Heart left ventricle (tissue), 16 donors: ENCODE measurements around the gene CSTPP1. TPM values are rescaled to one million over a fixed set of nuclear protein-coding genes. Genes with fewer than 3 reads are reported as not detected.

Source experiments
- ATAC-seq, 4 donors: fragments of 200-7000 bp; cut with Tn5 transposase; one replicate each; pipeline ENCODE4 v1.9.1; 2020 to 2022; ENCODE audit warnings: moderate library complexity in 4 of 4, mild to moderate bottlenecking in 3 of 4, moderate number of reproducible peaks in 1 of 4
- DNase-seq, 5 donors: peaks; one replicate each; pipeline ENCODE4 v3.0.0-alpha.2; 2020
- H3K27ac ChIP-seq, 12 donors: fragments of 200-600 bp; sonication (generic) in 4 of 12; one replicate each; pipeline versions ENCODE4 v1.5.0 to v1.8.0; 2016 to 2022; ENCODE audit warnings: mild to moderate bottlenecking in 2 of 12
- H3K27me3 ChIP-seq, 9 donors: fragments of 200-600 bp; sonication (generic) in 2 of 9; one replicate each; pipeline versions ENCODE4 v1.5.1 to v1.8.0; 2016 to 2022; ENCODE audit warnings: mild to moderate bottlenecking in 3 of 9
- H3K36me3 ChIP-seq, 9 donors: fragments of 200-600 bp; sonication (generic) in 2 of 9; one replicate each; pipeline versions ENCODE4 v1.5.0 to v1.8.0; 2018 to 2022; ENCODE audit warnings: mild to moderate bottlenecking in 2 of 9
- H3K4me1 ChIP-seq, 12 donors: fragments of 200-600 bp; sonication (generic) in 4 of 12; one replicate each; pipeline versions ENCODE4 v1.5.0 to v1.8.0; 2016 to 2022; ENCODE audit warnings: mild to moderate bottlenecking in 3 of 12
- H3K4me3 ChIP-seq, 12 donors: fragments of 200-600 bp; sonication (generic) in 4 of 12; one replicate each; pipeline versions ENCODE4 v1.5.0 to v1.8.0; 2017 to 2022; ENCODE audit warnings: mild to moderate bottlenecking in 9 of 12, moderate library complexity in 4 of 12
- H3K9me3 ChIP-seq, 12 donors: fragments of 200-600 bp; sonication (generic) in 4 of 12; one replicate each; pipeline versions ENCODE4 v1.5.0 to v1.8.0; 2016 to 2022; ENCODE audit warnings: mild to moderate bottlenecking in 1 of 12
- POLR2A ChIP-seq, 2 donors: fragments of 450-650 bp; IDR thresholded peaks; one replicate each; pipeline ENCODE4 v1.6.1; 2017; ENCODE audit warnings: antibody characterized with exemption in 2 of 2, mild to moderate bottlenecking in 2 of 2, moderate library complexity in 2 of 2
- WGBS, 4 donors: extraction: QIAGEN DNeasy Blood & Tissue Kit in 2 of 4; methylation state at CpG; one replicate each; pipeline versions ENCODE4 v1.1.5 to v1.1.7; 2013 to 2018; 5-methylcytosine and 5-hydroxymethylcytosine counted together
- intact Hi-C, 10 donors: fragments of 100-400 bp; cut with DNase I; formaldehyde crosslinking; loops; one replicate each; pipeline versions ENCODE4 v1.11.1 to v1.14.2; 2022
- polyA plus RNA-seq, 2 donors: library from polyadenylated mRNA; stranded (reverse); fragments of 200-250 nt; gene quantifications; one replicate each; pipeline ENCODE4 v1.2.3, GENCODE V29; 2013
- total RNA-seq, 9 donors: library from RNA; depleted of rRNA in 2 of 9; stranded (reverse); fragments of >200 nt in 2 of 9; fragmentation: NEBNext Ultra II Directional in 3 of 9; extraction: Animal tissue kit (Norgen Biotek cat#: 25700) in 3 of 9; gene quantifications; one replicate each; pipeline versions ENCODE4 v1.1.0 to v1.2.4, GENCODE V29; 2016 to 2023
- TF ChIP-seq, protein P1 (sequence below), 12 donors: fragments of 200-600 bp; sonication (generic) in 4 of 12; IDR thresholded peaks; one replicate each; pipeline versions ENCODE4 v1.5.0 to v1.8.0; 2018 to 2022; ENCODE audit warnings: antibody characterized with exemption in 12 of 12, mild to moderate bottlenecking in 5 of 12
- donor health status: ischemic (EF 13 %, LVEDD 7.1; RV severe dilation, severe dysfunction).
- donor health status: healthy with polysubstance abuse.
- donor health status: DM: no; HTN: yes; CAD: no.
- donor health status: DM: no; HTN: no; CAD: no.
- donor health status: ischemic (EF 25% LVEDD 6.9; RV normal size, moderate dysfunction).
- donor health status: ischemic (EF 25% LVEDD 5.7; RV mildly dilated, moderate dysfunction).
- donor health status: healthy.
- donor health status: DM: yes; HTN: yes; CAD: no.
- donor health status: ischemic (EF 35%, LVEDD 5.7; RV mildly dilated, moderate dysfunction).
- donor health status: nonischemic (EF 11% LVEDD 7.7; RV severe dilation, severe dysfunction).
- donor health status: DM: yes; HTN: yes; CAD: no.
- donor health status: PGD.
- donor health status: ischemic (EF 29% LVEDD 5.4; RV normal size, mild dysfunction).
- donor health status: nonischemic (EF 23%, LVEDD 6.1; RV moderate dilation, normal function).

CSTPP1 gene
- total and polyA plus RNA-seq, 11 donors, result 9.9 to 33.4 (median 14.7) TPM

DNA sequence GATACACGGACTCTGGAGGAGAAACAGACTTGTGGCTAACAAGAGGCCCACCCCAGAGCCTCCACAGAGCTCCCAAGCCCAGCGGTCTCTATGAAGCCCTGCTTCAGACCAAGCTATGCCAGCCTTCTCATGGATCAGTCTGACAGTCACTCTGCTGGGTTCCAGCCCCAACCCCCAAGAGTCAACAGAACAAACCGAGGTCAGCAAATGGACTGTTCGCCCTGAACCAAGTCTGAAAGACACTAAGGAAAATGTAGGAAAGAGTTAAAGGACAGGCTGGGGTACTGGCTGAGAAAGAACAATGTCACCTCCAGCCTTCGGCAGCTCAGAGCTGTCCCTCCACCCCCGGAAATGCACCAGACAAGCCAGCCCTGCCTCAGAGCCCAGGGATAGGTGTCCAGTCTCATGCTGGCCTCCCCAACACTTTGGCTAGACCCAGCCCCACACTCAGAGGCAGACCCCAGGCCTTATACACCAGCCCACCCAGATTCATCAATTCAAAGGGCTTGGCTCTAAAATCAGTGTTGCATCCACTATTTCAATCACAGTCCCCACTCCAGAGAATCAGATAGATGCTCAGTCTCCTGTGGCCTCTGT, 236.3 kb downstream of the CSTPP1 start:
- DNase-seq, result no peak
- 54 to 60% (median 56%) methylated on average over 5 to 6 of the region's 6 CpGs for WGBS, 4 donors
- intact Hi-C loops, result loop anchor here in 2 of 10 donors (10.0 kb wide), 2 partner anchors 102 to 252 kb away; partner anchors contain the start of genes MADD (in 1 of the 2) and PSMC3 (in 1 of the 2)

DNA sequence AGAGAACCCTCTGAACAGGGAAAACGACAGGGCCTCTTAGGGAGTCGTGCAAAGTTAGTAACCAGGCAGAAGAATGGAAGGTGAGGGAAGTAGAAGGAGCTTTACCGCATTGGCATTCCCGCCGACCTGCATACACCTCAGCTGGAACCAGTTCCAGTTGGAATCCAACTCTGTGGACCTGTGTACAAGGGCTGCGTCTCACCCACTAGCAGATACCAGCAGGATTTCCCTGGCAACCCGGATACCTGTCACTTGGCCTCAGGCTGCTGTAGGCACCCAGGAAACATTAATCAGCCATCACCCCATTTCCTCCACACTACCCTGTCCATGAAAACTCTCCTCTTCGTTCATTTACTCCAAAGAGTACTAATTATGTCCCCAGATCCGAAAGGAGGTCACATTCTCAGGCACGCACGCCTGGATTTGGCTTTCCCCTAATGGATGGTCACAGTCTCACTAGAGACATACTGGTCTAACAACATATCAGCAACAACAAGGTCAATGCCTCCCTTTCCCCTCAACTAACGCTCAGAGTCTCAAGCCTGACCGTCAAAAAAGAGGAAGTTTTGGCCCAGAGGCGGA, 239.3 kb downstream of the CSTPP1 start:
- DNase-seq (no peak), ATAC-seq (no peak)
- WGBS, 4 donors, result 24 to 34% (median 30%) methylated on average over 13 to 14 of the region's 14 CpGs
- intact Hi-C loops, result loop anchor here in 9 of 10 donors (2.0 to 10.0 kb wide), 11 partner anchors 36 to 249 kb away; partner anchors contain the start of genes NR1H3 (in 5 of the 9), DDB2 (in 2 of the 9), MADD (in 2 of the 9) and MYBPC3 (in 1 of the 9)
- Histone ChIP-seq H3K27me3 (no peaks in the 10 kb centered on the region), H3K4me3 (peak overlapping the region; percentile 67 to 100 (median 94)), H3K4me1 (peaks cover 11 to 85% (median 56%) of the 10 kb centered on the region in 12 donors), H3K36me3 (peaks cover 0 to 73% (median 65%) of the 10 kb centered on the region in 9 donors), H3K27ac (peak overlapping the region; percentile 92 to 100 (median 97)), H3K9me3 (no peaks in the 10 kb centered on the region)
- TF ChIP-seq, protein P1, sequence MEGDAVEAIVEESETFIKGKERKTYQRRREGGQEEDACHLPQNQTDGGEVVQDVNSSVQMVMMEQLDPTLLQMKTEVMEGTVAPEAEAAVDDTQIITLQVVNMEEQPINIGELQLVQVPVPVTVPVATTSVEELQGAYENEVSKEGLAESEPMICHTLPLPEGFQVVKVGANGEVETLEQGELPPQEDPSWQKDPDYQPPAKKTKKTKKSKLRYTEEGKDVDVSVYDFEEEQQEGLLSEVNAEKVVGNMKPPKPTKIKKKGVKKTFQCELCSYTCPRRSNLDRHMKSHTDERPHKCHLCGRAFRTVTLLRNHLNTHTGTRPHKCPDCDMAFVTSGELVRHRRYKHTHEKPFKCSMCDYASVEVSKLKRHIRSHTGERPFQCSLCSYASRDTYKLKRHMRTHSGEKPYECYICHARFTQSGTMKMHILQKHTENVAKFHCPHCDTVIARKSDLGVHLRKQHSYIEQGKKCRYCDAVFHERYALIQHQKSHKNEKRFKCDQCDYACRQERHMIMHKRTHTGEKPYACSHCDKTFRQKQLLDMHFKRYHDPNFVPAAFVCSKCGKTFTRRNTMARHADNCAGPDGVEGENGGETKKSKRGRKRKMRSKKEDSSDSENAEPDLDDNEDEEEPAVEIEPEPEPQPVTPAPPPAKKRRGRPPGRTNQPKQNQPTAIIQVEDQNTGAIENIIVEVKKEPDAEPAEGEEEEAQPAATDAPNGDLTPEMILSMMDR (IDR thresholded peaks at IDR 0.05), result no peak
- TF ChIP-seq POLR2A (IDR thresholded peaks at IDR 0.05), result no peak

More for the DNA sequence above, 236.3 kb downstream of the CSTPP1 start:
- Histone ChIP-seq H3K4me3 (no peak overlapping the region), H3K4me1 (peaks cover 6 to 55% (median 34%) of the 10 kb centered on the region in 12 donors), H3K27ac (peak overlapping the region in 1 of 12 donors; percentile 47), H3K9me3 (no peaks in the 10 kb centered on the region), H3K36me3 (peaks cover under 1 to 79% (median 74%) of the 10 kb centered on the region in 9 donors), H3K27me3 (no peaks in the 10 kb centered on the region)
- no peak for ATAC-seq
- TF ChIP-seq, protein P1 (IDR thresholded peaks at IDR 0.05), result no peak
- no peak for TF ChIP-seq POLR2A (IDR thresholded peaks at IDR 0.05)

DNA sequence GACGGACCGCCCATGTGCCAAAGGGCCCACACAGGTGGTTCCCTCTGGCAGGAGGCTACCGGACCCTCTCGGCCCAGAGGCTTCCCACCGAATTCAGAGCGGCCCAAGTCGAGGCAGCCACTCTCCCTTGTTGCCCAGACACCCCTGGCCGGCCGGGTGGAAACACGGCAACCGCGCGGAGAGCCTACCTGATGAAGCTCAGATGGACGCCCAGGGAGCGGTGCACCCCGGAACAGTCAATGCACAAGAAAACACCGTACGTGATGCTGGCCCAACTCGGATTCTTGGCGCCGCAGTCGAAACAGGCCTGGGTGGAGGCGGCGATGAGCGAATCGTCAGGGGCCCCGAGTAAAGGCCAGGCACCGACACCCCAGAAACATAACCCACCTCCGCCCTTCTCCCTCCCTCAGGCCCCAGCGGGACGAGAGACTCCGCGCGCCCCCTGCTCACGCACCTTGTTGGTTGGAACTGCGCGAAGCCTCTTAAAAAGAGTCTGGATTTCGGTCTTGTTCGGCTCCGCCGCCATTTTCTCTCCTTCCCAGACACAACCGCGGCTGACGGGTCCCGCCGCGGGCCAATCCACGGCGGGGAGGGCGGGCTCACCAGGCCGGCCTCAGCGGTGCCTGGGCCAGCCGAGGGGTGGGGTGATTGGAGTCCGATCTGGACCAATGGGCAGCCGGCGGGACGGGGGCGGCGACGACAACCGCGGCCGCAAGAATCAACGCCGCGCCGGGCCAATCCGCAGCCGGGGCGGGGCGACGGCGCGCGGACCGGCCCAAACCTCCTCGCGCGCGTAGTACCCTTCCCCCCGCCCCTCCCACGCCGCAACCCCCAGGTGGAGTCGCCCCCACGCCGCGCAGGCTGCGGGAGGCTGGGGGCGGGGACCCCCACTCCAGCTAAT, 240.0 kb downstream of the CSTPP1 start, which contains the start of gene ARFGAP2:
Gene ARFGAP2 (minus strand): TSS at position 552 of the 901 bp plus-strand sequence. CDS start 26 bp downstream, at position 526.
- ATAC-seq (peak; percentile 86 to 94 (median 91)), DNase-seq (peak; percentile 98)
- 0 to 2% (median 0%) methylated on average over 13 to 89 of the region's 89 CpGs for WGBS, 4 donors
- H3K36me3 ChIP-seq, result peaks cover 0 to 73% (median 58%) of the 10 kb centered on the region in 9 donors
- peak in 1 of 2 donors; percentile 69 for TF ChIP-seq POLR2A (IDR thresholded peaks at IDR 0.05)
- TF ChIP-seq, protein P1 (IDR thresholded peaks at IDR 0.05), result no peak
- H3K4me3 ChIP-seq, result peak within 1 kb of the TSS; percentile 67 to 100 (median 94)
- H3K9me3 ChIP-seq, result no peaks in the 10 kb centered on the region
- peak within 1 kb of the TSS; percentile 92 to 100 (median 98) for H3K27ac ChIP-seq
- peaks cover 11 to 89% (median 60%) of the 10 kb centered on the region in 12 donors for H3K4me1 ChIP-seq
- intact Hi-C loops, result loop anchor here in 9 of 10 donors (1.0 to 10.0 kb wide), 13 partner anchors 36 to 248 kb away; partner anchors contain the start of genes NR1H3 (in 5 of the 9), DDB2 (in 3 of the 9), MADD (in 2 of the 9) and MYBPC3 (in 1 of the 9)
- no peaks in the 10 kb centered on the region for H3K27me3 ChIP-seq
